ENCODE data around the gene MCOLN2.
A peak's percentile ranks its signal among the peaks of the same experiment; 100 is the strongest.
"Not testable (repeated sequence)": the region's sequence is repeated elsewhere in the genome, so short reads cannot be mapped to it uniquely, and the experiment has no call there.

The MCOLN2 gene

GRCh38 chr1:84996846-84997666 is at the start of gene MCOLN2:
Gene MCOLN2, minus strand, starts transcription at chr1:84997113. Its CDS starts 241 bp downstream, at chr1:84996872.
- peak; percentile 68 for DNase-seq

- no peak for DNase-seq
These were observed 45.5 kb upstream of the MCOLN2 start for GRCh38 chr1:85042413-85042812.

GRCh38 chr1:85041793-85042192 is 44.9 kb upstream of the MCOLN2 start:
- no peak for DNase-seq

GRCh38 chr1:85033221-85033620 is 36.3 kb upstream of the MCOLN2 start:
- no peak for DNase-seq

GRCh38 chr1:85030536-85030935 is 33.6 kb upstream of the MCOLN2 start:
- DNase-seq, result no peak

- no peak for DNase-seq
These were observed 31.2 kb upstream of the MCOLN2 start for GRCh38 chr1:85028151-85028550.

- DNase-seq, result peak; percentile 47
These were observed 30.5 kb upstream of the MCOLN2 start for GRCh38 chr1:85027242-85027983.

GRCh38 chr1:85025940-85026339 is 29.0 kb upstream of the MCOLN2 start:
- DNase-seq, result no peak

GRCh38 chr1:85024736-85025135 is 27.8 kb upstream of the MCOLN2 start:
- no peak for DNase-seq

- no peak for DNase-seq
These were observed 25.8 kb upstream of the MCOLN2 start for GRCh38 chr1:85022700-85023099.

GRCh38 chr1:85019994-85020393 is 23.1 kb upstream of the MCOLN2 start:
- no peak for DNase-seq

GRCh38 chr1:85015826-85016225 is 18.9 kb upstream of the MCOLN2 start:
- DNase-seq, result no peak

- DNase-seq, result not testable (repeated sequence)
These were observed 8.7 kb upstream of the MCOLN2 start for GRCh38 chr1:85005641-85006040.

GRCh38 chr1:85001742-85002141 is 4.8 kb upstream of the MCOLN2 start:
- no peak for DNase-seq

GRCh38 chr1:84998642-84999280 is 1.8 kb upstream of the MCOLN2 start:
- peak; percentile 55 for DNase-seq

GRCh38 chr1:84997667-84998600 is 1.0 kb upstream of the MCOLN2 start:
- DNase-seq, result no peak

- DNase-seq, result no peak
These were observed 1.2 kb downstream of the MCOLN2 start for GRCh38 chr1:84995484-84996334.

- DNase-seq, result no peak
These were observed 5.6 kb downstream of the MCOLN2 start for GRCh38 chr1:84991097-84991920.

- no peak for DNase-seq
These were observed 8.3 kb downstream of the MCOLN2 start for GRCh38 chr1:84988588-84988987.

GRCh38 chr1:84986561-84986960 is 10.4 kb downstream of the MCOLN2 start:
- DNase-seq, result not testable (repeated sequence)

GRCh38 chr1:84985365-84985764 is 11.5 kb downstream of the MCOLN2 start:
- no peak for DNase-seq

Data from CD4-positive, alpha-beta T cell treated with Interleukin-12 subunit alpha and Interleukin-12 subunit beta, for 1 hour (primary cell).